Testis (tissue), 3 donors: ENCODE data around the gene EEF1A2. TPM values are rescaled to one million over a fixed set of nuclear protein-coding genes. Genes with fewer than 3 reads are reported as not detected.

Source experiments
- DNase-seq: peaks from one replicate; pipeline ENCODE4 v3.0.0-alpha.2; 2019
- H3K27ac ChIP-seq, 2 donors: fragments of 200-600 bp; sonication (generic); one replicate each; pipeline ENCODE4 v1.5.1; 2019
- H3K27me3 ChIP-seq: fragments of 200-600 bp; sonication (generic); one replicate; pipeline ENCODE4 v1.5.1; 2019
- H3K36me3 ChIP-seq: fragments of 200-600 bp; sonication (generic); one replicate; pipeline ENCODE4 v1.5.1; 2017; ENCODE audit warnings: low read depth; ENCODE audit errors: missing control alignments
- H3K4me1 ChIP-seq: fragments of 200-600 bp; sonication (generic); one replicate; pipeline ENCODE4 v1.5.1; 2019
- H3K4me3 ChIP-seq, 2 donors: fragments of 200-600 bp; sonication (generic); one replicate each; pipeline ENCODE4 v1.5.1; 2017 to 2019
- H3K9me3 ChIP-seq: fragments of 200-600 bp; sonication (generic); one replicate; pipeline ENCODE4 v1.5.1; 2017
- CTCF ChIP-seq, 3 experiments: fragments of 450-650 bp in 2 of 3; fragments of 200-600 bp in 1 of 3; sonication (generic) in 1 of 3; IDR thresholded peaks; one replicate each; pipeline ENCODE4 v1.5.1; 2016 to 2019; ENCODE audit warnings: antibody characterized with exemption in 3 of 3, mild to moderate bottlenecking in 2 of 3, moderate library complexity in 1 of 3
- POLR2A ChIP-seq: fragments of 450-650 bp; IDR thresholded peaks from one replicate; pipeline ENCODE4 v1.6.1; 2017; ENCODE audit warnings: antibody characterized with exemption, mild to moderate bottlenecking, moderate library complexity
- WGBS, 2 donors: methylation state at CpG; one replicate each; pipeline ENCODE4 v1.1.5; 2018; 5-methylcytosine and 5-hydroxymethylcytosine counted together
- intact Hi-C: fragments of 100-400 bp; cut with DNase I; formaldehyde crosslinking; loops from one replicate; pipeline ENCODE4 v1.15.1; 2023; ENCODE audit warnings: low total_unique reads
- polyA plus RNA-seq: library from polyadenylated mRNA; stranded (reverse); fragments of 350-450 nt; fragmentation: Illumina TruSeq; extraction: RNeasy Lipid Tissue Mini Kit (QIAGEN cat#74804); gene quantifications from one replicate; pipeline ENCODE4 v1.2.3, GENCODE V29; 2014; ENCODE audit warnings: low read depth, low replicate concordance; ENCODE audit not compliant: insufficient read depth
- total RNA-seq, 2 donors: library from RNA; depleted of rRNA; stranded (reverse); fragments of >200 nt; gene quantifications; one replicate each; pipeline ENCODE4 v1.2.3, GENCODE V29; 2016

The EEF1A2 gene
- total and polyA plus RNA-seq, 3 donors from 2014 or later = 9.8 to 19.1 (median 15.9) TPM

GRCh38 chr20:63451821-63452220 is 47.1 kb downstream of the EEF1A2 start:
- TF ChIP-seq POLR2A (no peak), CTCF (IDR thresholded peaks at IDR 0.05) (no peak)
- no peak for DNase-seq
- Histone ChIP-seq H3K27me3 (no peaks in the 10 kb centered on the region), H3K4me3 (no peak overlapping the region), H3K4me1 (no peaks in the 10 kb centered on the region), H3K9me3 (no peaks in the 10 kb centered on the region), H3K36me3 (no peaks in the 10 kb centered on the region), H3K27ac (no peak overlapping the region)
- 93 to 100% methylated on average over 2 to 13 of the region's 17 CpGs for WGBS, 2 donors
- intact Hi-C loops = no loop called here

GRCh38 chr20:63449796-63450730 is 48.8 kb downstream of the EEF1A2 start:
- Histone ChIP-seq H3K4me1 (no peaks in the 10 kb centered on the region), H3K36me3 (no peaks in the 10 kb centered on the region), H3K27ac (no peak overlapping the region), H3K27me3 (no peaks in the 10 kb centered on the region), H3K9me3 (no peaks in the 10 kb centered on the region), H3K4me3 (no peak overlapping the region)
- intact Hi-C loops = no loop called here
- no peak for DNase-seq
- TF ChIP-seq POLR2A (no peak), CTCF (IDR thresholded peaks at IDR 0.05) (no peak)
- WGBS, 2 donors = 73 to 75% methylated on average over 27 of the region's 30 CpGs

GRCh38 chr20:63449025-63449424 is 49.9 kb downstream of the EEF1A2 start:
- intact Hi-C loops = no loop called here
- WGBS, 2 donors = 92 to 95% methylated on average over 5 of the region's 5 CpGs
- TF ChIP-seq POLR2A = no peak
- TF ChIP-seq CTCF (IDR thresholded peaks at IDR 0.05) = no peak

GRCh38 chr20:63448031-63448430 is 50.9 kb downstream of the EEF1A2 start:
- H3K27me3 ChIP-seq = no peaks in the 10 kb centered on the region

More at GRCh38 chr20:63449025-63449424, 49.9 kb downstream of the EEF1A2 start:
- Histone ChIP-seq H3K4me1 (no peaks in the 10 kb centered on the region), H3K36me3 (no peaks in the 10 kb centered on the region), H3K9me3 (no peaks in the 10 kb centered on the region), H3K4me3 (no peak overlapping the region), H3K27me3 (no peaks in the 10 kb centered on the region), H3K27ac (no peak overlapping the region)
- DNase-seq = no peak

More at GRCh38 chr20:63448031-63448430, 50.9 kb downstream of the EEF1A2 start:
- intact Hi-C loops = no loop called here
- 34 to 54% methylated on average over 7 to 18 of the region's 18 CpGs for WGBS, 2 donors
- H3K36me3 ChIP-seq = no peaks in the 10 kb centered on the region
- DNase-seq = no peak
- H3K4me1 ChIP-seq = no peaks in the 10 kb centered on the region
- H3K4me3 ChIP-seq = no peak overlapping the region
- H3K9me3 ChIP-seq = no peaks in the 10 kb centered on the region
- H3K27ac ChIP-seq = no peak overlapping the region
- TF ChIP-seq CTCF (IDR thresholded peaks at IDR 0.05) = no peak
- TF ChIP-seq POLR2A = no peak
